ENCODE data around the gene HACE1.

HACE1 gene

DNA sequence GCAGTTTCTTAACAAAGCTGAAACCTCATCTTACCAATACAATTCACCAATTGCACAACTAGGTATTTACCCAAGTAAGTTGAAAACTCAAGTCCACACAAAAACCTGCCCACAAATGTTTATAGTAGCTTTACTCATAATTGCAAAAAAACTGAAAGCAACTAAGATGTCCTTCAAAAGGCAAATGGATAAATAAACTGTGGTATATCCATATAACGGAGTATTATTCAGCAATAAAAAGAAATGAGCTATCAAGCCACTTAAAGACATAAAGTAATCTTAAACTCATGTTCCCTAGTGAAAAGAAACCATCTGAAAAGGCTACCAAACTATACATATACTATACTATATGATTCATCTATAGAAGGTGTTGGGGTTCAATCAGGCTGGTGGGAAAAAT lies 179.7 kb downstream of the HACE1 start:
- no peak overlapping the region for H3K4me3 ChIP-seq (ENCODE audit: low read depth in 1 of 2, low read length in 2 of 2)
- no peaks in the 10 kb centered on the region for H3K79me2 ChIP-seq (ENCODE audit: insufficient read depth, low read length)
- TF ChIP-seq, protein P1, sequence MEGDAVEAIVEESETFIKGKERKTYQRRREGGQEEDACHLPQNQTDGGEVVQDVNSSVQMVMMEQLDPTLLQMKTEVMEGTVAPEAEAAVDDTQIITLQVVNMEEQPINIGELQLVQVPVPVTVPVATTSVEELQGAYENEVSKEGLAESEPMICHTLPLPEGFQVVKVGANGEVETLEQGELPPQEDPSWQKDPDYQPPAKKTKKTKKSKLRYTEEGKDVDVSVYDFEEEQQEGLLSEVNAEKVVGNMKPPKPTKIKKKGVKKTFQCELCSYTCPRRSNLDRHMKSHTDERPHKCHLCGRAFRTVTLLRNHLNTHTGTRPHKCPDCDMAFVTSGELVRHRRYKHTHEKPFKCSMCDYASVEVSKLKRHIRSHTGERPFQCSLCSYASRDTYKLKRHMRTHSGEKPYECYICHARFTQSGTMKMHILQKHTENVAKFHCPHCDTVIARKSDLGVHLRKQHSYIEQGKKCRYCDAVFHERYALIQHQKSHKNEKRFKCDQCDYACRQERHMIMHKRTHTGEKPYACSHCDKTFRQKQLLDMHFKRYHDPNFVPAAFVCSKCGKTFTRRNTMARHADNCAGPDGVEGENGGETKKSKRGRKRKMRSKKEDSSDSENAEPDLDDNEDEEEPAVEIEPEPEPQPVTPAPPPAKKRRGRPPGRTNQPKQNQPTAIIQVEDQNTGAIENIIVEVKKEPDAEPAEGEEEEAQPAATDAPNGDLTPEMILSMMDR (IDR thresholded peaks at IDR 0.05; ENCODE audit: borderline replicate concordance, extremely low read depth, low read length, poor library complexity, severe bottlenecking): no peak
- TF ChIP-seq EZH2 (IDR thresholded peaks at IDR 0.05; ENCODE audit: borderline replicate concordance, low read depth, low read length, severe bottlenecking): no peak
- no peak overlapping the region for H3K4me2 ChIP-seq (ENCODE audit: insufficient read depth, low read length)
- no peaks in the 10 kb centered on the region for H3K36me3 ChIP-seq (ENCODE audit: insufficient read depth, low read length)
- H3K27ac ChIP-seq (ENCODE audit: low read length): no peak overlapping the region
- no peak for ATAC-seq (ENCODE audit: insufficient read depth, low read depth)
- H4K20me1 ChIP-seq (ENCODE audit: insufficient read depth, low read length): no peaks in the 10 kb centered on the region
- no peak for DNase-seq
- no peaks in the 10 kb centered on the region for H3K9me3 ChIP-seq (ENCODE audit: insufficient read depth, low read length, severe bottlenecking)
- H2AFZ ChIP-seq (ENCODE audit: low read depth, low read length): no peak overlapping the region
- peaks cover 5% of the 10 kb centered on the region; the same call in 1 of the 2 replicates for H3K4me1 ChIP-seq (ENCODE audit: insufficient read depth, low read length)
- no peaks in the 10 kb centered on the region for H3K27me3 ChIP-seq (ENCODE audit: insufficient read depth, low read length, poor library complexity)
- H3K9ac ChIP-seq (ENCODE audit: low read depth, low read length): no peak overlapping the region
